Parathyroid adenoma (tissue), 2 donors: ENCODE results near the gene NRXN3.

Experiments used
- H2AFZ ChIP-seq: fragments of 300-600 bp; sonication (generic); one replicate; pipeline ENCODE4 v1.7.0; 2017; ENCODE audit warnings: antibody characterized with exemption, mild to moderate bottlenecking
- H3K27ac ChIP-seq: fragments of 300-600 bp; sonication (generic); one replicate; pipeline ENCODE4 v1.7.0; 2017
- H3K27me3 ChIP-seq: fragments of 300-600 bp; sonication (generic); one replicate; pipeline ENCODE4 v1.7.0; 2017; ENCODE audit warnings: low read length; ENCODE audit not compliant: control insufficient read depth, insufficient read depth
- H3K36me3 ChIP-seq: fragments of 300-600 bp; sonication (generic); one replicate; pipeline ENCODE4 v1.7.0; 2017; ENCODE audit warnings: low read length; ENCODE audit not compliant: control insufficient read depth, insufficient read depth
- H3K4me1 ChIP-seq: fragments of 300-600 bp; sonication (generic); one replicate; pipeline ENCODE4 v1.7.0; 2017; ENCODE audit warnings: control low read depth
- H3K4me2 ChIP-seq: fragments of 300-600 bp; sonication (generic); one replicate; pipeline ENCODE4 v1.7.0; 2017; ENCODE audit warnings: low read length
- H3K4me3 ChIP-seq: fragments of 300-600 bp; sonication (generic); one replicate; pipeline ENCODE4 v1.7.0; 2017; ENCODE audit warnings: low read depth, low read length
- H3K79me2 ChIP-seq: fragments of 300-600 bp; sonication (generic); one replicate; pipeline ENCODE4 v1.7.0; 2017; ENCODE audit warnings: control low read depth
- H3K9ac ChIP-seq: fragments of 300-600 bp; sonication (generic); one replicate; pipeline ENCODE4 v1.7.0; 2017; ENCODE audit warnings: mild to moderate bottlenecking
- H3K9me3 ChIP-seq: fragments of 300-600 bp; sonication (generic); one replicate; pipeline ENCODE4 v1.7.0; 2017; ENCODE audit warnings: low read length; ENCODE audit not compliant: control insufficient read depth
- CTCF ChIP-seq: fragments of 300-600 bp; sonication (generic); IDR thresholded peaks from one replicate; pipeline ENCODE4 v1.7.0; 2017; ENCODE audit warnings: antibody characterized with exemption, mild to moderate bottlenecking
- donor health status: primary hyperparathyroidism.

Gene NRXN3

GRCh38 chr14:78852040-78852439, 681.9 kb downstream of the NRXN3 start:
- no peak for TF ChIP-seq CTCF
- Histone ChIP-seq H3K79me2 (no peaks in the 10 kb centered on the region), H3K27me3 (no peaks in the 10 kb centered on the region), H3K27ac (no peak overlapping the region), H3K4me1 (no peaks in the 10 kb centered on the region), H3K4me2 (no peak overlapping the region), H3K4me3 (no peak overlapping the region), H3K9ac (no peak overlapping the region), H3K36me3 (no peaks in the 10 kb centered on the region), H2AFZ (no peak overlapping the region), H3K9me3 (no peaks in the 10 kb centered on the region)

GRCh38 chr14:78857974-78858373, 687.8 kb downstream of the NRXN3 start:
- H2AFZ ChIP-seq, result no peak overlapping the region
- no peak for TF ChIP-seq CTCF
- no peak overlapping the region for H3K27ac ChIP-seq
- H3K9me3 ChIP-seq, result no peaks in the 10 kb centered on the region
- H3K27me3 ChIP-seq, result no peaks in the 10 kb centered on the region
- H3K4me2 ChIP-seq, result no peak overlapping the region
- H3K79me2 ChIP-seq, result no peaks in the 10 kb centered on the region
- H3K9ac ChIP-seq, result no peak overlapping the region
- H3K36me3 ChIP-seq, result no peaks in the 10 kb centered on the region
- H3K4me1 ChIP-seq, result no peaks in the 10 kb centered on the region
- no peak overlapping the region for H3K4me3 ChIP-seq

- Histone ChIP-seq H3K4me3 (no peak overlapping the region), H3K36me3 (no peaks in the 10 kb centered on the region), H3K9ac (no peak overlapping the region), H2AFZ (no peak overlapping the region), H3K27me3 (no peaks in the 10 kb centered on the region), H3K79me2 (no peaks in the 10 kb centered on the region), H3K4me1 (no peaks in the 10 kb centered on the region), H3K9me3 (no peaks in the 10 kb centered on the region), H3K4me2 (no peak overlapping the region), H3K27ac (no peak overlapping the region)
- TF ChIP-seq CTCF, result no peak
Observed at GRCh38 chr14:78863143-78863542, 693.0 kb downstream of the NRXN3 start.

GRCh38 chr14:78872837-78873236, 702.7 kb downstream of the NRXN3 start:
- no peaks in the 10 kb centered on the region for H3K79me2 ChIP-seq
- no peak overlapping the region for H3K9ac ChIP-seq
- no peaks in the 10 kb centered on the region for H3K9me3 ChIP-seq
- H3K27me3 ChIP-seq, result no peaks in the 10 kb centered on the region
- no peak overlapping the region for H3K27ac ChIP-seq
- H2AFZ ChIP-seq, result no peak overlapping the region
- H3K36me3 ChIP-seq, result no peaks in the 10 kb centered on the region
- TF ChIP-seq CTCF, result no peak
- no peaks in the 10 kb centered on the region for H3K4me1 ChIP-seq
- H3K4me2 ChIP-seq, result no peak overlapping the region
- H3K4me3 ChIP-seq, result no peak overlapping the region

- Histone ChIP-seq H3K27ac (no peak overlapping the region), H3K4me3 (no peak overlapping the region), H3K9ac (no peak overlapping the region), H3K4me1 (no peaks in the 10 kb centered on the region), H2AFZ (no peak overlapping the region), H3K4me2 (no peak overlapping the region), H3K79me2 (no peaks in the 10 kb centered on the region), H3K36me3 (no peaks in the 10 kb centered on the region), H3K9me3 (no peaks in the 10 kb centered on the region), H3K27me3 (no peaks in the 10 kb centered on the region)
- TF ChIP-seq CTCF, result no peak
Observed at GRCh38 chr14:78873581-78873980, 703.4 kb downstream of the NRXN3 start.
